Adrenal gland (tissue), 5 donors: ENCODE results near the gene GEMIN5.

Experiments
- CTCF ChIP-seq, 6 experiments: fragments of 450-650 bp in 4 of 6; fragments of 200-600 bp in 2 of 6; sonication (generic) in 1 of 6; IDR thresholded peaks; 1 replicate in 5 of 6; 2 replicates in 1 of 6; pipeline versions ENCODE4 v1.5.1 to v1.8.0; 2016 to 2021; ENCODE audit warnings: antibody characterized with exemption in 6 of 6, mild to moderate bottlenecking in 2 of 6, moderate library complexity in 1 of 6
- POLR2A ChIP-seq, 2 donors: fragments of 450-650 bp; IDR thresholded peaks; one replicate each; pipeline ENCODE4 v1.6.1; 2017; ENCODE audit warnings: antibody characterized with exemption in 2 of 2, mild to moderate bottlenecking in 2 of 2, moderate library complexity in 1 of 2
- donor health status: DM: no; HTN: no; CAD: no.

- TF ChIP-seq CTCF (IDR thresholded peaks at IDR 0.05) (no peak), POLR2A (IDR thresholded peaks at IDR 0.05) (no peak)
Measured at GRCh38 chr5:154884424-154884823, 53.6 kb downstream of the GEMIN5 start.
